H1 (cell line): ENCODE measurements around the gene SPATA33. TPM values are rescaled to one million over a fixed set of nuclear protein-coding genes. Genes with fewer than 3 reads are reported as not detected.

Experiments
- CTCF ChIA-PET: fragments of 300-600 bp; sonication (Branson Sonifier 250); formaldehyde crosslinking; loops from one replicate; lab custom pipeline; 2021; ENCODE audit not compliant: partially characterized antibody; lab: Charles Lee
- POLR2A ChIA-PET: fragments of 300-600 bp; sonication (Branson Sonifier 250); formaldehyde crosslinking; loops from one replicate; lab custom pipeline; 2021; ENCODE audit warnings: inconsistent platforms; ENCODE audit not compliant: partially characterized antibody; lab: Charles Lee
- DNase-seq, 2 experiments: peaks; one replicate each; pipeline versions ENCODE4 v3.0.0 to v3.0.0-alpha.2; 2010 to 2022; ENCODE audit warnings: low spot score in 2 of 2, low read depth in 1 of 2, mixed read lengths in 1 of 2
- FAIRE-seq: peaks from 2 replicates; lab custom pipeline; 2011; peaks lifted over from hg19 to GRCh38; lab: Jason Lieb, UNC
- H2AFZ ChIP-seq: 2 replicates; pipeline ENCODE4 v1.8.1; 2012; ENCODE audit warnings: low read length, inconsistent platforms
- H2AK5ac ChIP-seq: 2 replicates; pipeline ENCODE4 v1.6.1; 2013; ENCODE audit warnings: low read depth, low read length
- H2BK120ac ChIP-seq: replicated peaks from 2 replicates; pipeline ENCODE3; 2013; ENCODE audit warnings: low read depth, low read length, inconsistent platforms
- H2BK12ac ChIP-seq: 2 replicates; pipeline ENCODE4 v1.6.1; 2013; ENCODE audit warnings: low read depth, low read length
- H2BK15ac ChIP-seq: 2 replicates; pipeline ENCODE4 v1.6.1; 2013; ENCODE audit warnings: low read length
- H2BK20ac ChIP-seq: 2 replicates; pipeline ENCODE4 v1.6.1; 2013; ENCODE audit warnings: low read length
- H2BK5ac ChIP-seq: 2 replicates; pipeline ENCODE4 v1.6.1; 2013; ENCODE audit warnings: low read depth, low read length
- H3K14ac ChIP-seq: 2 replicates; pipeline ENCODE4 v1.6.1; 2013; ENCODE audit warnings: inconsistent platforms; ENCODE audit not compliant: insufficient read length
- H3K18ac ChIP-seq: 2 replicates; pipeline ENCODE4 v1.6.1; 2013; ENCODE audit warnings: low read length; ENCODE audit errors: extremely low read depth
- H3K23ac ChIP-seq: 2 replicates; pipeline ENCODE4 v1.6.1; 2013; ENCODE audit warnings: inconsistent platforms; ENCODE audit not compliant: insufficient read length
- H3K23me2 ChIP-seq: 2 replicates; pipeline ENCODE4 v1.6.1; 2013; ENCODE audit warnings: low read depth, low read length
- H3K27ac ChIP-seq: 2 replicates; pipeline ENCODE4 v1.6.1; 2011; ENCODE audit warnings: low read depth, low read length, inconsistent platforms
- H3K27me3 ChIP-seq, 4 experiments: replicated peaks in 1 of 4; 1 replicate in 1 of 4; 2 replicates in 3 of 4; pipeline versions ENCODE4 v1.6.1 to v1.8.1; 2011 to 2013; ENCODE audit warnings: low read length in 3 of 4, mild to moderate bottlenecking in 3 of 4, inconsistent platforms in 2 of 4, mixed read lengths in 2 of 4, moderate library complexity in 1 of 4; ENCODE audit not compliant: control insufficient read depth in 3 of 4, insufficient read depth in 3 of 4; ENCODE audit errors: extremely low read depth in 1 of 4
- H3K36me3 ChIP-seq, 4 experiments: 2 replicates each; pipeline versions ENCODE4 v1.6.1 to v1.8.1; 2011 to 2013; ENCODE audit warnings: mild to moderate bottlenecking in 4 of 4, low read length in 3 of 4, moderate library complexity in 2 of 4, control low read depth in 1 of 4, inconsistent platforms in 1 of 4; ENCODE audit not compliant: insufficient read depth in 4 of 4, control insufficient read depth in 2 of 4
- H3K4ac ChIP-seq: replicated peaks from 2 replicates; pipeline ENCODE3; 2013; ENCODE audit warnings: low read length, low read depth, mixed read lengths, inconsistent platforms; ENCODE audit not compliant: insufficient read length
- H3K4me1 ChIP-seq, 4 experiments: replicated peaks in 1 of 4; 1 replicate in 1 of 4; 2 replicates in 3 of 4; pipeline versions ENCODE4 v1.6.1 to v1.8.1; 2011 to 2013; ENCODE audit warnings: low read length in 3 of 4, inconsistent platforms in 2 of 4, mixed read lengths in 1 of 4; ENCODE audit not compliant: insufficient read depth in 4 of 4, control insufficient read depth in 3 of 4
- H3K4me2 ChIP-seq, 2 experiments: 2 replicates each; pipeline versions ENCODE4 v1.6.1 to v1.8.1; 2011 to 2013; ENCODE audit warnings: low read depth in 2 of 2, low read length in 2 of 2, control low read depth in 1 of 2, inconsistent platforms in 1 of 2, mild to moderate bottlenecking in 1 of 2; ENCODE audit not compliant: insufficient read depth in 1 of 2
- H3K4me3 ChIP-seq, 4 experiments: fragments of 200-600, 300-600 bp in 1 of 4; sonication (generic), shearing (Covaris generic), sonication (Bioruptor Twin) in 1 of 4; 2 replicates each; pipeline versions ENCODE4 v1.5.1 to v1.8.1; 2011 to 2016; ENCODE audit warnings: low read length in 4 of 4, low read depth in 3 of 4, control low read depth in 2 of 4, inconsistent platforms in 2 of 4, mild to moderate bottlenecking in 2 of 4, mixed read lengths in 1 of 4, moderate library complexity in 1 of 4; ENCODE audit not compliant: insufficient read depth in 2 of 4; ENCODE audit errors: extremely low read depth in 1 of 4
- H3K56ac ChIP-seq: replicated peaks from 2 replicates; pipeline ENCODE3; 2013; ENCODE audit warnings: low read depth, mild to moderate bottlenecking, mixed read lengths, low read length, inconsistent platforms; ENCODE audit not compliant: insufficient read length
- H3K79me1 ChIP-seq: 2 replicates; pipeline ENCODE4 v1.6.1; 2013; ENCODE audit warnings: low read depth, low read length, control low read depth
- H3K79me2 ChIP-seq, 2 experiments: 2 replicates each; pipeline versions ENCODE4 v1.6.1 to v1.8.1; 2012 to 2013; ENCODE audit warnings: low read length in 2 of 2, mild to moderate bottlenecking in 2 of 2, inconsistent platforms in 1 of 2; ENCODE audit not compliant: insufficient read depth in 2 of 2, control insufficient read depth in 1 of 2
- H3K9ac ChIP-seq, 4 experiments: replicated peaks in 1 of 4; 1 replicate in 1 of 4; 2 replicates in 3 of 4; pipeline versions ENCODE4 v1.6.1 to v1.8.1; 2011 to 2013; ENCODE audit warnings: low read depth in 3 of 4, low read length in 3 of 4, control low read depth in 2 of 4, mild to moderate bottlenecking in 2 of 4, moderate library complexity in 2 of 4, inconsistent platforms in 1 of 4; ENCODE audit errors: extremely low read depth in 1 of 4
- H3K9me3 ChIP-seq, 2 experiments: 2 replicates each; pipeline versions ENCODE4 v1.6.1 to v1.8.1; 2012 to 2013; ENCODE audit warnings: mild to moderate bottlenecking in 2 of 2, moderate library complexity in 2 of 2, control low read depth in 1 of 2, inconsistent platforms in 1 of 2, low read depth in 1 of 2, low read length in 1 of 2, mixed read lengths in 1 of 2; ENCODE audit not compliant: insufficient read depth in 2 of 2
- H4K20me1 ChIP-seq, 2 experiments: replicated peaks in 1 of 2; 2 replicates each; pipeline versions ENCODE3 to v1.8.1; 2011 to 2013; ENCODE audit warnings: inconsistent platforms in 2 of 2, low read length in 2 of 2, mild to moderate bottlenecking in 1 of 2; ENCODE audit not compliant: insufficient read depth in 2 of 2, control insufficient read depth in 1 of 2
- H4K5ac ChIP-seq: 2 replicates; pipeline ENCODE4 v1.6.1; 2013; ENCODE audit warnings: low read length, low read depth, mixed read lengths, inconsistent platforms; ENCODE audit not compliant: insufficient read length
- H4K8ac ChIP-seq: 2 replicates; pipeline ENCODE4 v1.8.0; 2013; ENCODE audit warnings: mild to moderate bottlenecking, moderate library complexity, low read length, inconsistent platforms; ENCODE audit not compliant: insufficient read depth; ENCODE audit errors: extremely low read depth
- H4K91ac ChIP-seq: replicated peaks from 2 replicates; pipeline ENCODE3; 2013; ENCODE audit warnings: low read length, mixed read lengths, inconsistent platforms; ENCODE audit not compliant: insufficient read length
- ASH2L ChIP-seq: fragments of 200-600, 300-600 bp; sonication (generic); IDR thresholded peaks from one replicate; pipeline ENCODE4 v1.7.1; 2017; ENCODE audit warnings: low read length
- ATF2 ChIP-seq: IDR thresholded peaks from 2 replicates; pipeline ENCODE4 v1.6.1; 2012; ENCODE audit warnings: low read length, inconsistent platforms
- CEBPB ChIP-seq: IDR thresholded peaks from 2 replicates; pipeline ENCODE4 v1.6.1; 2012; ENCODE audit warnings: low read depth, low read length
- CHD2 ChIP-seq: IDR thresholded peaks from 2 replicates; pipeline ENCODE4 v1.6.1; 2012; ENCODE audit warnings: low read length, improper control_type of control experiment
- E2F6 ChIP-seq: IDR thresholded peaks from 2 replicates; pipeline ENCODE4 v1.6.1; 2012; ENCODE audit warnings: inconsistent platforms
- GABPA ChIP-seq: IDR thresholded peaks from 2 replicates; pipeline ENCODE4 v1.6.1; 2011; ENCODE audit warnings: mild to moderate bottlenecking, low read length, moderate library complexity, borderline replicate concordance; ENCODE audit not compliant: insufficient read depth
- KDM5A ChIP-seq: fragments of 200-600 bp; IDR thresholded peaks from 2 replicates; pipeline ENCODE4 v1.7.1; 2012; ENCODE audit warnings: mild to moderate bottlenecking, low read length, inconsistent platforms, mixed read lengths
- NANOG ChIP-seq: IDR thresholded peaks from 2 replicates; pipeline ENCODE4 v1.6.1; 2011; ENCODE audit warnings: low read length, low read depth, mild to moderate bottlenecking, inconsistent platforms; ENCODE audit not compliant: insufficient read depth, poor library complexity, severe bottlenecking
- PHF8 ChIP-seq: fragments of 200-600 bp; sonication (generic); conservative IDR thresholded peaks from 2 replicates; pipeline ENCODE4 v1.7.1; 2012; ENCODE audit warnings: low read depth, mild to moderate bottlenecking, inconsistent platforms, low read length, moderate library complexity
- SP4 ChIP-seq: IDR thresholded peaks from 2 replicates; pipeline ENCODE4 v1.6.1; 2012; ENCODE audit warnings: low read length, inconsistent platforms
- YY1 ChIP-seq: IDR thresholded peaks from 2 replicates; pipeline ENCODE4 v1.6.1; 2011; ENCODE audit warnings: low read depth, mild to moderate bottlenecking, low read length
- WGBS, 2 experiments: shearing (Covaris generic) in 1 of 2; methylation state at CpG; one replicate each; pipeline versions ENCODE4 v1.1.6 to v1.1.7; 2013 to 2015; ENCODE audit warnings: low lambda C conversion rate in 2 of 2, mixed read lengths in 2 of 2, inconsistent platforms in 1 of 2, low coverage in 1 of 2, missing lambda C conversion rate in 1 of 2; ENCODE audit not compliant: insufficient replicate concordance in 2 of 2, insufficient coverage in 1 of 2, insufficient read length in 1 of 2; ENCODE audit errors: extremely low coverage in 1 of 2, missing lambda C conversion rate in 1 of 2; 5-methylcytosine and 5-hydroxymethylcytosine counted together
- polyA plus RNA-seq, 7 experiments: library from polyadenylated mRNA; depleted of rRNA in 3 of 7; stranded (reverse) in 5 of 7; unstranded in 2 of 7; fragments of >200 nt in 5 of 7; fragments of 200-250 nt in 2 of 7; gene quantifications; 1 replicate in 5 of 7; 2 replicates in 1 of 7; 4 replicates in 1 of 7; pipeline versions ENCODE4 v1.2.1 to v1.2.3, GENCODE V29; 2011 to 2013; ENCODE audit warnings: missing spikeins in 2 of 7, mixed read lengths in 2 of 7
- total RNA-seq: library from RNA; stranded (reverse); fragmentation: NEBNext Ultra II Directional; extraction: Animal tissue kit (Norgen Biotek cat#: 25700); gene quantifications from 2 replicates; pipeline ENCODE4 v1.2.1, GENCODE V29; 2021
- TF ChIP-seq, protein P1 (sequence below): IDR thresholded peaks from 2 replicates; pipeline ENCODE4 v1.6.1; 2012; ENCODE audit warnings: inconsistent platforms

SPATA33 gene
- total and polyA plus RNA-seq, 2 of the 8 experiments (the other 6 are each of a cell fraction or from before 2014, with no cell fraction given): 5.4 to 16.9 TPM

DNA sequence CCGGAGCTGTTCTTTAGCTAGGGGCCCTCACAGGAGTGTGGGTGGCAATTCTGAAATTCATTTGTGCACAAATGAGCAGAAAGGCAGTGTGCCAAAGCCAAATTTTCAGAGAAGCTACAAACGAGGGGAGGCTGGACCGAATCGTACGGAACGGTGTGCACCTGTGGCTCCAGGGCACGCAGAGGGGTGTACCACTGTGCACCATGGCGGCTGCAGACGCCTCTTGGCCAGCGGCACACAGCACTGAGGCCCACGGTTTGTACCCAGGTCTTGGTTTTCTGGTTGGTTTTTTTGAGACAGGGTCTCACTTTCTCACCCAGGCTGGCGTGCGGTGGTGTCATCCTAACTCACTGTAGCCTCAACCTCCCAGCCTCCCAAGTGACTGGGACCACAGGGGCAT, 15.1 kb upstream of the SPATA33 start:
- no peak for DNase-seq
- peaks cover 8 to 23% (median 18%) of the 10 kb centered on the region in 4 experiments; a peak in 7 of 8 replicates for H3K36me3 ChIP-seq
- POLR2A ChIA-PET: interaction anchor here (0.9 to 3.6 kb wide), 10 partner anchors 10 to 402 kb away, joined by 3 to 21 read pairs (median 8); partner anchors contain the start of genes CPNE7 and DPEP1
- H3K4me1 ChIP-seq: no peaks in the 10 kb centered on the region
- H3K4ac ChIP-seq: no peak overlapping the region
- no peak overlapping the region for H2BK20ac ChIP-seq
- peaks cover 0 to 8% of the 10 kb centered on the region in 2 experiments for H4K20me1 ChIP-seq
- H2AK5ac ChIP-seq: no peak overlapping the region; the same call in 1 of the 2 replicates
- H3K27me3 ChIP-seq: no peaks in the 10 kb centered on the region
- 86% methylated on average over 13 of the region's 13 CpGs; no CpG with 5 or more reads in 1 of the 2 experiments for WGBS, 2 experiments
- no peak overlapping the region for H3K4me2 ChIP-seq
- H4K91ac ChIP-seq: no peak overlapping the region
- FAIRE-seq: no peak
- no peak overlapping the region for H2BK5ac ChIP-seq
- H4K8ac ChIP-seq: no peak overlapping the region
- H2BK12ac ChIP-seq: no peak overlapping the region
- no peaks in the 10 kb centered on the region for H3K9me3 ChIP-seq
- H2BK120ac ChIP-seq: no peak overlapping the region
- no peak overlapping the region for H3K23ac ChIP-seq
- peak overlapping the region in 1 of 4 experiments; percentile 10; a peak in 1 of 7 replicates for H3K9ac ChIP-seq
- no peak overlapping the region for H3K4me3 ChIP-seq
- CTCF ChIA-PET: interaction anchor here (1.1 to 5.6 kb wide), 10 partner anchors 9 to 268 kb away, joined by 3 to 56 read pairs (median 8); partner anchors contain the start of gene DPEP1
- H3K79me2 ChIP-seq: no peaks in the 10 kb centered on the region
- H2AFZ ChIP-seq: no peak overlapping the region
- H3K79me1 ChIP-seq: no peaks in the 10 kb centered on the region
- H2BK15ac ChIP-seq: no peak overlapping the region
- H4K5ac ChIP-seq: no peak overlapping the region
- no peak overlapping the region for H3K14ac ChIP-seq
- no peak overlapping the region for H3K18ac ChIP-seq
- H3K56ac ChIP-seq: no peak overlapping the region
- no peak overlapping the region for H3K27ac ChIP-seq
- H3K23me2 ChIP-seq: no peaks in the 10 kb centered on the region; the same call in 1 of the 2 replicates
- TF ChIP-seq SP4: no peak
- TF ChIP-seq NANOG: no peak
- TF ChIP-seq CEBPB: no peak
- no peak for TF ChIP-seq ATF2
- TF ChIP-seq E2F6: no peak
- no peak for TF ChIP-seq KDM5A
- TF ChIP-seq, protein P1, sequence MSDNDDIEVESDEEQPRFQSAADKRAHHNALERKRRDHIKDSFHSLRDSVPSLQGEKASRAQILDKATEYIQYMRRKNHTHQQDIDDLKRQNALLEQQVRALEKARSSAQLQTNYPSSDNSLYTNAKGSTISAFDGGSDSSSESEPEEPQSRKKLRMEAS: no peak
- TF ChIP-seq GABPA: no peak
- TF ChIP-seq YY1: no peak
- no peak for TF ChIP-seq ASH2L
- TF ChIP-seq CHD2: no peak
- TF ChIP-seq PHF8: no peak
